Measurements from ENCODE around the gene ETS1. TPM values are rescaled to one million over a fixed set of nuclear protein-coding genes. Genes with fewer than 3 reads are reported as not detected.
A peak's percentile ranks its signal among the peaks of the same experiment; 100 is the strongest.

The ETS1 gene
- total and polyA plus RNA-seq, 2 experiments from 2014 or later = 6.7 to 21.8 TPM

DNA sequence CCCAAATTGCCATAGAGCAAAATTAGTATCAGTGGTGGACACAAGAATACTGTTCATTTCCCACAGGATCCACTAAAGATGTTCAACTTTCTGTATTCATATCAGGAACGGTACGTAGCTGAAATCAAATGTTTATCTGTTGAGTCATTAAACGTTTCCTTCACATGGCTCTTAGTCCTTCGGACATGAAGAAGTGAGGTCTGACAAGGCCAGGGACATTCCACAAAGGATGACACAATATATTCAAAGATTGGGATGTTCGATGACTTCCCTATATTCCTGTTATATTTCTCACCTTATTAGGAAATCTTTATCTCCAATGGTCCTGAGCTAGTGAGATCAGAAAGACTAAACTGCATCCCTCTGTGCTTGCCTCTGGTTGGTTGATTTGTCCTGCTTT is 129.0 kb downstream of the ETS1 start:
- H3K4me1 ChIP-seq (ENCODE audit: insufficient read depth) = peaks cover 4% of the 10 kb centered on the region
- H3K9me3 ChIP-seq (ENCODE audit: low read depth) = no peaks in the 10 kb centered on the region
- peak overlapping the region; percentile 3 for H3K27ac ChIP-seq
- H3K27me3 ChIP-seq = no peaks in the 10 kb centered on the region
- no peak overlapping the region for H2AFZ ChIP-seq
- H3K9me2 ChIP-seq (replicated peaks; ENCODE audit: insufficient read depth) = no peaks in the 10 kb centered on the region
- H3K79me2 ChIP-seq = no peaks in the 10 kb centered on the region
- H3K4me3 ChIP-seq = no peak overlapping the region
- DNase-seq (ENCODE audit: low spot score) = no peak
- H3K36me3 ChIP-seq (replicated peaks; ENCODE audit: insufficient read depth, low read depth) = no peaks in the 10 kb centered on the region
- no peaks in the 10 kb centered on the region for H4K20me1 ChIP-seq (ENCODE audit: insufficient read depth, poor library complexity, severe bottlenecking)
- no peak overlapping the region for H3K4me2 ChIP-seq
- TF ChIP-seq EZH2phosphoT487 (IDR thresholded peaks at IDR 0.05; ENCODE audit: low read depth, severe bottlenecking, unreplicated experiment) (no peak), CTCF (IDR thresholded peaks at IDR 0.05; ENCODE audit: poor library complexity) (no peak), EZH2 (IDR thresholded peaks at IDR 0.05; ENCODE audit: borderline replicate concordance) (no peak)
- WGBS (ENCODE audit: low lambda C conversion rate, missing lambda C conversion rate) = 56% methylated on average over 5 of the region's 5 CpGs

GRCh38 chr11:128457874-128458273 is 129.5 kb downstream of the ETS1 start:
- no peak for DNase-seq (ENCODE audit: low spot score)

DNA sequence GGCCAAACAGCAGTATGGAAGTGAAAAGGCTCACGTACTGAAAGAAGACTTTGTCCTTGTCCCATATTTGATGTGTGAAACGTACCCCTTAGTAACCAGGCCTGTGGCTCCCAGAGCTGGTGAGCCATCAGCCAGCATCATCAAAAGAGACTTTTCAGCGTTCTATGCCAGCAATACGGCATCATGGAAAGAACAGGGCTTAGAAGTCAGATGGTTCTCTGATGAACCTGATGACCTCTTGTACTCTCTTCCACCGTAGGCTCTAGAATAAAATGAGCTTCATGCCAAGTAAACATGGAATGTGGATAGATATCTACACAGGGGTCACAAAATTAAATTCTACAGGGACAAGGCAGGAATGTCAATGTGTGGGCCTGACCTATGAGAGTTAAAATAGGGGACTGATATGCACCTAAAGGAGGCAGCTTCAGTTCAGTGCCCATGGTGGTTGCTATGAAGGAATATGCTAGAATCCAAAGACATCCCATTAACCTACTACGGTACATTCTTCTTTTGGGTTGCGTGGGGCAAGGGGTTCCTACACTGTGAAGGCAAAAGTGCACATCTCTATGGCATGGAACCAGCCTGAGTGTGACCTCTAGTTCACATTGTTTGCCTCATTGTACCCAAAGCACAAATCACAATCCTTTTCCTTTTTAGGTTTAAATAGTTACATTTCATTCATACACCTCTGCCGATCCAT is 130.6 kb downstream of the ETS1 start:
- H3K9me3 ChIP-seq (ENCODE audit: low read depth) = no peaks in the 10 kb centered on the region
- no peaks in the 10 kb centered on the region for H3K79me2 ChIP-seq
- no peak overlapping the region for H3K4me3 ChIP-seq
- peaks cover 9% of the 10 kb centered on the region for H3K4me1 ChIP-seq (ENCODE audit: insufficient read depth)
- H3K27ac ChIP-seq = peak overlapping the region; percentile 61
- peak; percentile 20 for DNase-seq (ENCODE audit: low spot score)
- WGBS (ENCODE audit: low lambda C conversion rate, missing lambda C conversion rate) = 74% methylated on average over 8 of the region's 8 CpGs
- no peak overlapping the region for H3K4me2 ChIP-seq
- H3K36me3 ChIP-seq (replicated peaks; ENCODE audit: insufficient read depth, low read depth) = no peaks in the 10 kb centered on the region
- H3K9me2 ChIP-seq (replicated peaks; ENCODE audit: insufficient read depth) = no peaks in the 10 kb centered on the region
- no peaks in the 10 kb centered on the region for H3K27me3 ChIP-seq
- no peak for TF ChIP-seq EZH2 (IDR thresholded peaks at IDR 0.05; ENCODE audit: borderline replicate concordance)
- no peak for TF ChIP-seq CTCF (IDR thresholded peaks at IDR 0.05; ENCODE audit: poor library complexity)
- TF ChIP-seq EZH2phosphoT487 (IDR thresholded peaks at IDR 0.05; ENCODE audit: low read depth, severe bottlenecking, unreplicated experiment) = no peak
- no peak overlapping the region for H2AFZ ChIP-seq
- H4K20me1 ChIP-seq (ENCODE audit: insufficient read depth, poor library complexity, severe bottlenecking) = no peaks in the 10 kb centered on the region

More at GRCh38 chr11:128457874-128458273, 129.5 kb downstream of the ETS1 start:
- no peaks in the 10 kb centered on the region for H4K20me1 ChIP-seq (ENCODE audit: insufficient read depth, poor library complexity, severe bottlenecking)
- no peaks in the 10 kb centered on the region for H3K9me2 ChIP-seq (replicated peaks; ENCODE audit: insufficient read depth)
- no peak overlapping the region for H3K4me3 ChIP-seq
- H3K27me3 ChIP-seq = no peaks in the 10 kb centered on the region
- H3K79me2 ChIP-seq = no peaks in the 10 kb centered on the region
- no peaks in the 10 kb centered on the region for H3K36me3 ChIP-seq (replicated peaks; ENCODE audit: insufficient read depth, low read depth)
- H3K27ac ChIP-seq = no peak overlapping the region
- peaks cover 8% of the 10 kb centered on the region for H3K4me1 ChIP-seq (ENCODE audit: insufficient read depth)
- H3K9me3 ChIP-seq (ENCODE audit: low read depth) = no peaks in the 10 kb centered on the region
- TF ChIP-seq CTCF (IDR thresholded peaks at IDR 0.05; ENCODE audit: poor library complexity) = no peak
- no peak for TF ChIP-seq EZH2 (IDR thresholded peaks at IDR 0.05; ENCODE audit: borderline replicate concordance)
- TF ChIP-seq EZH2phosphoT487 (IDR thresholded peaks at IDR 0.05; ENCODE audit: low read depth, severe bottlenecking, unreplicated experiment) = no peak
- WGBS (ENCODE audit: low lambda C conversion rate, missing lambda C conversion rate) = 90% methylated on average over 3 of the region's 3 CpGs
- no peak overlapping the region for H3K4me2 ChIP-seq
- no peak overlapping the region for H2AFZ ChIP-seq
